ENCODE measurements around the gene SUSD1.

The SUSD1 gene

GRCh38 chr9:112065806-112066606 lies 109.1 kb downstream of the SUSD1 start:
- Histone ChIP-seq H3K36me3 (ENCODE audit: insufficient read depth, low read length) (no peaks in the 10 kb centered on the region), H3K27ac (no peak overlapping the region), H3K9ac (ENCODE audit: insufficient read length) (no peak overlapping the region), H3K4me3 (no peak overlapping the region), H3K9me3 (ENCODE audit: low read depth, low read length) (no peaks in the 10 kb centered on the region)
- no peak for DNase-seq (ENCODE audit: low read depth, low spot score)
- TF ChIP-seq POLR2AphosphoS5 (IDR thresholded peaks at IDR 0.05; ENCODE audit: borderline replicate concordance, low read depth, low read length), result no peak

- DNase-seq (ENCODE audit: low read depth, low spot score), result no peak
- Histone ChIP-seq H3K27ac (no peak overlapping the region), H3K36me3 (ENCODE audit: insufficient read depth, low read length) (no peaks in the 10 kb centered on the region), H3K9ac (ENCODE audit: insufficient read length) (no peak overlapping the region), H3K4me3 (no peak overlapping the region), H3K9me3 (ENCODE audit: low read depth, low read length) (no peaks in the 10 kb centered on the region)
- TF ChIP-seq EZH2 (IDR thresholded peaks at IDR 0.05) (no peak), POLR2AphosphoS5 (IDR thresholded peaks at IDR 0.05; ENCODE audit: borderline replicate concordance, low read depth, low read length) (no peak), FOXP2 (optimal IDR thresholded peaks at IDR 0.05; ENCODE audit: control extremely low read depth, extremely low read length, insufficient read depth) (no peak)
These were observed 110.2 kb downstream of the SUSD1 start for GRCh38 chr9:112064871-112065270.

- Histone ChIP-seq H3K27ac (no peak overlapping the region), H3K9me3 (ENCODE audit: low read depth, low read length) (no peaks in the 10 kb centered on the region), H3K4me3 (no peak overlapping the region), H3K9ac (ENCODE audit: insufficient read length) (no peak overlapping the region), H3K36me3 (ENCODE audit: insufficient read depth, low read length) (no peaks in the 10 kb centered on the region)
- DNase-seq (ENCODE audit: low read depth, low spot score), result no peak
- no peak for TF ChIP-seq EZH2 (IDR thresholded peaks at IDR 0.05)
These were observed 111.5 kb downstream of the SUSD1 start for GRCh38 chr9:112063586-112063985.

- H3K36me3 ChIP-seq (ENCODE audit: insufficient read depth, low read length), result no peaks in the 10 kb centered on the region
These were observed 111.9 kb downstream of the SUSD1 start for GRCh38 chr9:112063151-112063550.

GRCh38 chr9:112061152-112061740 lies 113.9 kb downstream of the SUSD1 start:
- H3K9ac ChIP-seq (ENCODE audit: insufficient read length), result no peak overlapping the region
- DNase-seq (ENCODE audit: low read depth, low spot score), result no peak
- no peaks in the 10 kb centered on the region for H3K9me3 ChIP-seq (ENCODE audit: low read depth, low read length)
- TF ChIP-seq EZH2 (IDR thresholded peaks at IDR 0.05) (no peak), POLR2AphosphoS5 (IDR thresholded peaks at IDR 0.05; ENCODE audit: borderline replicate concordance, low read depth, low read length) (no peak), FOXP2 (optimal IDR thresholded peaks at IDR 0.05; ENCODE audit: control extremely low read depth, extremely low read length, insufficient read depth) (no peak)
- H3K4me3 ChIP-seq, result no peak overlapping the region
- no peak overlapping the region for H3K27ac ChIP-seq
- no peaks in the 10 kb centered on the region for H3K36me3 ChIP-seq (ENCODE audit: insufficient read depth, low read length)

More at GRCh38 chr9:112063151-112063550, 111.9 kb downstream of the SUSD1 start:
- H3K27ac ChIP-seq, result no peak overlapping the region
- TF ChIP-seq EZH2 (IDR thresholded peaks at IDR 0.05) (no peak), FOXP2 (optimal IDR thresholded peaks at IDR 0.05; ENCODE audit: control extremely low read depth, extremely low read length, insufficient read depth) (no peak), POLR2AphosphoS5 (IDR thresholded peaks at IDR 0.05; ENCODE audit: borderline replicate concordance, low read depth, low read length) (no peak)
- H3K4me3 ChIP-seq, result no peak overlapping the region
- no peak for DNase-seq (ENCODE audit: low read depth, low spot score)
- H3K9ac ChIP-seq (ENCODE audit: insufficient read length), result no peak overlapping the region
- no peaks in the 10 kb centered on the region for H3K9me3 ChIP-seq (ENCODE audit: low read depth, low read length)

- no peaks in the 10 kb centered on the region for H3K36me3 ChIP-seq (ENCODE audit: insufficient read depth, low read length)
- DNase-seq (ENCODE audit: low read depth, low spot score), result no peak
These were observed 115.2 kb downstream of the SUSD1 start for GRCh38 chr9:112059966-112060320.

GRCh38 chr9:112059145-112059965 lies 115.7 kb downstream of the SUSD1 start:
- no peak overlapping the region for H3K9ac ChIP-seq (ENCODE audit: insufficient read length)
- no peaks in the 10 kb centered on the region for H3K9me3 ChIP-seq (ENCODE audit: low read depth, low read length)
- H3K36me3 ChIP-seq (ENCODE audit: insufficient read depth, low read length), result no peaks in the 10 kb centered on the region
- no peak overlapping the region for H3K4me3 ChIP-seq
- no peak for DNase-seq (ENCODE audit: low read depth, low spot score)
- no peak overlapping the region for H3K27ac ChIP-seq
- TF ChIP-seq POLR2AphosphoS5 (IDR thresholded peaks at IDR 0.05; ENCODE audit: borderline replicate concordance, low read depth, low read length), result no peak
- no peak for TF ChIP-seq FOXP2 (optimal IDR thresholded peaks at IDR 0.05; ENCODE audit: control extremely low read depth, extremely low read length, insufficient read depth)
- TF ChIP-seq EZH2 (IDR thresholded peaks at IDR 0.05), result no peak

More at GRCh38 chr9:112059966-112060320, 115.2 kb downstream of the SUSD1 start:
- Histone ChIP-seq H3K27ac (no peak overlapping the region), H3K4me3 (no peak overlapping the region), H3K9ac (ENCODE audit: insufficient read length) (no peak overlapping the region), H3K9me3 (ENCODE audit: low read depth, low read length) (no peaks in the 10 kb centered on the region)
- no peak for TF ChIP-seq FOXP2 (optimal IDR thresholded peaks at IDR 0.05; ENCODE audit: control extremely low read depth, extremely low read length, insufficient read depth)
- TF ChIP-seq EZH2 (IDR thresholded peaks at IDR 0.05), result no peak
- TF ChIP-seq POLR2AphosphoS5 (IDR thresholded peaks at IDR 0.05; ENCODE audit: borderline replicate concordance, low read depth, low read length), result no peak

GRCh38 chr9:112056996-112057395 lies 118.1 kb downstream of the SUSD1 start:
- H3K27ac ChIP-seq, result no peak overlapping the region
- no peak for TF ChIP-seq POLR2AphosphoS5 (IDR thresholded peaks at IDR 0.05; ENCODE audit: borderline replicate concordance, low read depth, low read length)
- TF ChIP-seq EZH2 (IDR thresholded peaks at IDR 0.05), result no peak
- TF ChIP-seq FOXP2 (optimal IDR thresholded peaks at IDR 0.05; ENCODE audit: control extremely low read depth, extremely low read length, insufficient read depth), result no peak
- H3K9ac ChIP-seq (ENCODE audit: insufficient read length), result no peak overlapping the region

More at GRCh38 chr9:112056996-112057395, 118.1 kb downstream of the SUSD1 start:
- Histone ChIP-seq H3K4me3 (no peak overlapping the region), H3K9me3 (ENCODE audit: low read depth, low read length) (no peaks in the 10 kb centered on the region), H3K36me3 (ENCODE audit: insufficient read depth, low read length) (no peaks in the 10 kb centered on the region)
- no peak for DNase-seq (ENCODE audit: low read depth, low spot score)
